GM13976 (cell line): Measurements from ENCODE around the gene GGA1.
"Not testable (repeated sequence)": the region's sequence is repeated elsewhere in the genome, so short reads cannot be mapped to it uniquely, and the experiment has no call there.

Experiments used
- DNase-seq: peaks from one replicate; pipeline ENCODE4 v3.0.0; 2012; ENCODE audit warnings: low spot score
- CTCF ChIP-seq: IDR thresholded peaks from 2 replicates; pipeline ENCODE4 v1.5.1; 2012; ENCODE audit warnings: borderline replicate concordance, mild to moderate bottlenecking; ENCODE audit not compliant: insufficient read depth; ENCODE audit errors: extremely low read depth, missing control alignments, control extremely low read depth
- in situ Hi-C: fragments of 300-500 bp; cut with MboI; formaldehyde crosslinking; loops from one replicate; pipeline ENCODE4 v1.12.0; 2022; ENCODE audit warnings: low sequenced_read_pairs, mixed read lengths, inconsistent platforms; ENCODE audit not compliant: unreplicated experiment

Gene GGA1

GRCh38 chr22:37588546-37589215 is 20.0 kb upstream of the GGA1 start:
- in situ Hi-C loops, result no loop called here
- TF ChIP-seq CTCF, result no peak
- DNase-seq, result no peak

- no peak for TF ChIP-seq CTCF
- in situ Hi-C loops, result loop anchor here (5.0 kb wide), 1 partner anchor 52 kb away; no protein-coding TSS in a partner anchor
- DNase-seq, result no peak
Observed at GRCh38 chr22:37589636-37590035, 19.0 kb upstream of the GGA1 start.

- in situ Hi-C loops, result loop anchor here (5.0 kb wide), 1 partner anchor 54 kb away; no protein-coding TSS in a partner anchor
- DNase-seq, result not testable (repeated sequence)
Observed at GRCh38 chr22:37591081-37591480, 17.6 kb upstream of the GGA1 start.

GRCh38 chr22:37591823-37592404 is 16.7 kb upstream of the GGA1 start:
- no peak for DNase-seq
- in situ Hi-C loops, result loop anchor here (5.0 kb wide), 1 partner anchor 55 kb away; no protein-coding TSS in a partner anchor

GRCh38 chr22:37594237-37594636 is 14.4 kb upstream of the GGA1 start:
- in situ Hi-C loops, result loop anchor here (5.0 kb wide), 1 partner anchor 57 kb away; no protein-coding TSS in a partner anchor
- no peak for TF ChIP-seq CTCF
- no peak for DNase-seq

More at GRCh38 chr22:37591823-37592404, 16.7 kb upstream of the GGA1 start:
- no peak for TF ChIP-seq CTCF

GRCh38 chr22:37599153-37599552 is 9.5 kb upstream of the GGA1 start:
- in situ Hi-C loops, result no loop called here
- no peak for DNase-seq
- TF ChIP-seq CTCF, result no peak

- in situ Hi-C loops, result no loop called here
- no peak for DNase-seq
- no peak for TF ChIP-seq CTCF
Observed at GRCh38 chr22:37601203-37601539, 7.5 kb upstream of the GGA1 start.
